Epithelial cell of prostate (primary cell): ENCODE measurements around the gene MAP1LC3B2.

Source experiments
- DNase-seq: peaks from one replicate; pipeline ENCODE4 v3.0.0-alpha.2; 2011; ENCODE audit warnings: low read depth, low spot score
- H3K27ac ChIP-seq: fragments of 450-650 bp; 2 replicates; pipeline ENCODE4 v1.5.1; 2017; ENCODE audit warnings: mild to moderate bottlenecking

MAP1LC3B2 gene

DNA sequence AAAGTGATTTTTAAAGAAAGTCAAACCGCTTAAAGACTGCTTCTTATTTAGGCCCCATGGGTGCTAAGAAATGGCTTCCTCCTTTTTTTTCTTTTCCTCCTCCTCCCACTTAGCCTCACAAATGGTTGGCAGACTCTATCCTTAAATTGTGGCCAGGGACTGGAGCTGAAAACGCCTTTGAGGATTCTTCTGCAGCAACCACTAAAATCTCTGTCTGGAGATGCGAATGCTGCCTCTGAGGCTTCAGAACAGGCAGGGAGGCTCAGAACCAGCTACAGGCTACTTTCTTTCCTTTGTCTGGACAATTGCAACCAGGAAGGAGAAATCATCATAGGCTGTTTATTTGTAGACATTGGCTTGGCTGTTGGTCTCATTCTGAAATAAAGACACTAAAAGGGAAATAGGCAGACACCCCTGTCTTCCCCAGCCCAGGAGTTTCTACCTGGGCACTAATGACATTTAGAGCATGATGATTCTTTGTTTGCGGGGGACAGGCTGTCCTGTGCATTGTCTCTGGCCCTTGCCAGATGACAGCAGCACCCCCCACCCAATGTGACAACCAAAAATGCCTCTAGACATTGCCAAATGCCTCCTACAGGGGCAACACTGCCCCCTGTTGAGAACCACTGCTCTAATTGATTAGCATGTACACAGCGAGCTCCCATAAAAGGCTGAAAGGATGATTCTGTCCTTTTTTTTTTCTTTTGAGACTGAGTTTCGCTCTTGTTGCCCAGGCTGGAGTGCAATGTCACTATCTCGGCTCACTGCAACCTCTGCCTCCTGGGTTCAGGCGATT, 50.3 kb downstream of the MAP1LC3B2 start:
- DNase-seq: no peak
- H3K27ac ChIP-seq: no peak overlapping the region

DNA sequence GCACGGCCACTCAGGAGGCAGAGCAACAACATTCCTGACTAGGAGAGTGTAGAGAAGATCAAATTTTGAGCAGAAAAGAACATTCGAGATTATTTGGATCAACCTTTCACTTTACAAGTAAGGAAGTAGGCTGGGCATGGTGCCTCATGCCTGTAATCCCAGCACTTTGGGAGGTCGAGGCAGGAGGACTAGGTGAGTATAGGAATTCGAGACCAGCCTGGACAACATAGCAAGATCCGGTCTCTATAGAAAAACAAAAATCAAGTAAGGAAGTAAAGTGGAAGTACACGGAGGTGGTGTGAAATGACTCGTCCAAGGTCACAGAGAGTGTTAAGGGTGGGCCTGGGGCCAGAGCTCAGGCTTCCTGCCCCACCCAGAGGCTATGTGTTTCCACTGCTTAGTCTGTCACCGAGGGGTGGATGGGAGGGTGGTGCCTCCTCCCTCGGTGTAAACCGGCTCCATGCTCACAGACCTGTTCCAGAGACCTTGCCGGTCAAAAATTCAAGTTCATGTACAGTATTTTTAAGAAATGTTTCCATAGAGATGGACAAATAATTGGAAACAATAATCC, 51.9 kb downstream of the MAP1LC3B2 start:
- no peak overlapping the region for H3K27ac ChIP-seq
- DNase-seq: no peak

DNA sequence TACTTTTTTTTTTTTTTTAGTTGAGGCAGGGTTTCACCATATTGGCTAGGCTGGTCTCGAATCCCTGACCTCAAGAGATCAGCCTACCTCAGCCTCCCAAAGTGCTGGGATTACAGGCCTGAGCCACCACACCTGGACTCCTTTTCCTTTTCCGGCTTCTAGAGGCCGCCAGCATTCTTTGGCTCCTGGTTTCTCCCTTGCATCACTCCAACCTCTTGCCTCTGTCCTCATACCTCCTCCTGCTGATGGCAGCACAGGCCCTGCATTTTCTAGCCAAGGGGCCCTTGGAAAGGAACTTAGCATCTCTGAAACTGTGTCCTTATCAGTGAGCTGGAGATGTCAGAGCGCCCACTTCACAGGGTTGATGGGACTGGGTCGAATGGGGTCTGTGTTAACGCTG, 53.3 kb downstream of the MAP1LC3B2 start:
- no peak for DNase-seq
- no peak overlapping the region for H3K27ac ChIP-seq

DNA sequence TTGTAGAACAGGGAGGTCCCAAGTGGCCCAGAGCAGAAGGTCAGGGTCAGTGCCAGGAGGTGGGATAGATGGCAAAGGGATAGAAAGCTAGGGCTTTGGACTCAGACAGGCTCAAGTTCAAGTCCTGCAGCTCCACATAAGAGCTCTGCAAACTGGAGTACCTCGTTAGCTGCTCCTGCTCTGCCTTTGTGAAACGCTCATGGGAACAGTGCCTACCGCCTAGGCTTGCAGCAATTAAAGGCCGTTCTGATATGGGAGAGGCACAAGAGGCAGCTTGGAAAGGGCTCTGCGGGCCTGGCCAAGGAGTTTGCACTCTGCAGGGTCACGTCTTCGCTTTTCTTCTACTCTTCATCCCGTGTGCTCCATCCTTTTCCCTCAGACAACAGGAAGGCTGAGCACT, 54.1 kb downstream of the MAP1LC3B2 start:
- no peak overlapping the region for H3K27ac ChIP-seq
- no peak for DNase-seq

DNA sequence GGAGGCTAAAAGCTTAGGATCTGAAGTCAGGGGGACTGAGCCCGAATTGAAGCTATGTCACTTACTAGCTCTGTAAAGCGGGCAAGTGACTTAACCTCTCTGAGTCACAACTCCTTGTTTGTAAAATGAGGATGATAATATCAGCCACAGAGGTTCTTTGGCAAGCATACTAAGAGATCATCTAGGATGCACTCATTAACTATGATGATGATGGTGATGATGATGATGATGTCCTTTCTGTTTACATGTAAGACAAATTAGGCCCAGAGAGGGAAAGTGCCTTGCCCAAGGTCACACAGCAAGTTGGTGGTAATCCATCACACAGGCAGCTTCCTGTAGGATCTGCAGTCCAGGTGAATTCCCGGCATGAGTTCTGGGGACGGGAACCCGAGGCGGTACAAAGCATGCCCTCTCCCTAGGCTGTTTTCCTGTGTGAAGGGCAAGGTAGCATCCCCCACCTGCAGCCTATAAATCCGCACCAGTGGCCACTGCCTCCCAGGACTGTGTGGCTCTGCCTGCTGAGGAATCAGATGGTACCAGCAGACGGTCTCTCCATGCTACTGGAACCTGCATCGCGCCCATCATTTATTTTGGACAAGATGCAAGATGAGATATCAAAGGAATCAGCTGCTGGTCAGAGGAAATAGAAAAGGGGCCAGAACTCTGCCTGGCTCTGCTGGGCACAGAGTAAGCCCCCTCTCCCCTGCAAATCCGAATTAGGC, 55.2 kb downstream of the MAP1LC3B2 start:
- no peak overlapping the region for H3K27ac ChIP-seq
- DNase-seq: no peak

DNA sequence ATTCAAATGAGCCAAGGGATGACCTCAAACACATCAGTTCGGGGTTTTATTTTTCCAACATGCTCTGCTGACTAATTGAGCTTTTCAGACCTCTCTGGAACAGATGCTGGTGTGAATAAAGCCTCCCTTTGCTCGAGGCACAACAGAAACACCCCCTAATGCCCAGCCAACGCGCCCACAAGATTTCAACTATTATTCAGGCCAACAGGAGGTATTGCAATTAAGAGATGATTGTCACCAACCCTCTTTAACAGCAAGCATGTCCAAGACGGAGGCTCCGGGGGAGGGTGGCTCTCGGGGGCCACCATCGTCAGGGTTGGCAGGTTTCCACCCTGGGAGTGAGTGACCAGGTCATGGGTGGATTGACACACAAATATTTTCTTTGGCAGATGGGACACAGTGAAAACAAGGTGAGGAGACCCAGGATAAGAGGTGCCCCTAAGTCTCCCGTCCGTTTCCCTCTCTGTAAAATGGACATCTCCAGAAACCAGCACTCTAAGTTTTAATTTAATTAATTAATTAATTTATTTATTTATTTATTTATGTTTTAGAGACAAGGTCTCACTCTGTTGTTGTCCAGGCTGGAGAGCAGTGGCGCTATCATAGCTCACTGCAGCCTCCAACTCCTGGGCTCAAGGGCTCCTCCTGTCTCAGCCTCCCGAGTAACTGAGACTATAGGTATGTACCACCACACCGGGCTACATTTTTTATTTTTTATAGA, 56.1 kb downstream of the MAP1LC3B2 start:
- DNase-seq: no peak
- no peak overlapping the region for H3K27ac ChIP-seq

DNA sequence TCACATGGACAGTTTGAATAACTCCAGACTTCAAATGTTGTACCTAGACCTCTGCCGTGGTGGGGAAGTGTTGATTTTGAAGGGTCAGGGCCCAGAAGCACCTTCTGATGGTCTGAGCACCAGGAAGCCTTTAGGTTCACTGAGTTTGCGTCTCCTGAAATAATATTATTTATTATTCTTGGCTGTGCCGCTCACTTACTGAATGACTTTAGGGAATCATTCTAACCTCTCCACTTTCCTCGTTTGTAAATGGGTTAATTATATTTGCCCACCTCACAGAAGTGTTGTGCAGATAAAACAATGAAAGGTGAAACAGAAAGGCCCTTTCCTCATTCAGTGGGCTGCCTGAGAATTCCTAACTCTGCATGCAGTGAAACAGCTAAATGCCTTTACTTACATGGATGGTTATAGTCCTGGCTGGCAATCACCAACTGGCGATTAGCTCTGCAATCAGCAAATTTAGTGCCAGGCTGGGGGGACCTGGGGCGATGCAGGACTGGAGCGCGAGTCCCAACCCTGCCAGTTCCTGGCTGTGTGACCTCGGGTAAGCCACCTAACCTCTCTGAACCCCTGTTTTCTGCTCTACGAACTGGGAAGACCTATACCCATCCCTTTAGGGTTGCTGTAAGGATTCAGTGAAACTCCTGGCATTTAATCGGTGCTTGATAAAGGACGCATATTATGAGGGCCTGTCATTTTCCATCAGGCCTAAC, 57.5 kb downstream of the MAP1LC3B2 start:
- H3K27ac ChIP-seq: no peak overlapping the region
- no peak for DNase-seq

DNA sequence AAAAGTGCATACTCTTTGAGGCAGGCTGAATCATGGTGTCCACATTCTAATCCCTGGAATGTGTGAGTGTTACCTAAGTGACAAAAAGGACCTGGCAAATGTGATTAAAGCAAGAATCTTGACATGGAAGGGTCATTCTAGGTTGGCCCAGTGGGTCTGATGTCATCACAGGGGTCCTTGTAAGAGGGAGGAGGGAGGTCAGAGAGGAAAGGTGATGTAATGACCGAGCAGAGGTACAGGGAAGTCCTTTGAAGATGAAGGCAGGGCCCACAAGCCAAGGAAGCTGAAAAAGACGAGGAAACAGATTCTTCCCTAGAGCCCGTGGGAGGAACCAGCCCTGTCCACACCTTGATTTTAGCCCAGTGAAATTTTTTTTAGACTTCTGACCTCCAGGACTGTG, 60.1 kb downstream of the MAP1LC3B2 start:
- no peak overlapping the region for H3K27ac ChIP-seq
- DNase-seq: no peak

DNA sequence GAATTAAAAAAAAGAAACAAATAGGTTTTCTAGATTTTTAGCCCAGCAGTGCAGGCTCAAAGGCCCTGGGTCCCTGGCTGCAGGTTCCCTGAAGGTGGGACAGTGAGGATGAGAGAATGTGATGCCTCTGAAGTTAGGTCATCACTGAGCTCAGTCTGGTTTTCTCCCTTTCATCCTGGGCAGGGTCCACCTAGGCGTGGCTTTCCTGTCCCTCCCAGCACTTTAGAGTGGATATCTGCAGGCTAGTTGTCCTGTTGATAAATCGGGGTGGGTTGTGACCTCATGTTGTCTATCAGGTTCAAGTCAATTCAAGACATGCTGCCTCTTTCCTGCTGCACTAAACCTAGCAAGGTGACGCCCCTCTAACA, 60.9 kb downstream of the MAP1LC3B2 start:
- DNase-seq: no peak
- H3K27ac ChIP-seq: no peak overlapping the region

DNA sequence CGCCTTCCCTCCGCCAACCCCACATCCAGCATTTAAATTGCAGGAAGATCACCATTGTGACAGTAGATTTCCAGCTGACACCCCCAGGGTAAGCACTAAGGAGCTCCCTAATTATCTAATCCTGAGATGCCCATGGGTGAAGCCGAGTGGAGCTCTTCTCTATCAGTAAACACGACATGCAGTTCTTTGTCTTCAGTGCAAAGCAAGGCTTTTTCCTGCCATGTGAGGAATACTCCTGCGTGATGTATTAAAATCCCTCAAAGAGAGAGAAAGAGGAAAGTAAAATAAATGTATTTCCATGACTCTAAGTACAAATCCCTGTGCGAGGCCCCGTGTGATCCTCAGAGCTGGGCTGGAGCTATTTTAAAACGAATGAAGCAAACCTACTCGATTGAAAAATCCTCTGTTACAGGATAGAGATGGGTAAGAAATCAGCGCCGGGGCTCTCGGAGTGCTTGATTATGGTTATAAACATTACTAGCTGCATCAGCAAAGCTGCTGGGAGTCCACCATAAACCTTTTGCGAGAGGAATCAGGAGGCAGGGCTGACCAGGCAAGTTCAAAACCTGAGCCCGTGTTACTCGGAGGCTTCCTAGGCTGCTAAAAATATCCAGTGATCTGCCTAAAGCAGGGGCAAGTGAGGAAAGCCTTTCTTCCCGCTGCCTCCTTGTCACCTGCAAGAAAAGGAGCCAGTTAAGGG, 61.5 kb downstream of the MAP1LC3B2 start:
- no peak overlapping the region for H3K27ac ChIP-seq
- DNase-seq: no peak

DNA sequence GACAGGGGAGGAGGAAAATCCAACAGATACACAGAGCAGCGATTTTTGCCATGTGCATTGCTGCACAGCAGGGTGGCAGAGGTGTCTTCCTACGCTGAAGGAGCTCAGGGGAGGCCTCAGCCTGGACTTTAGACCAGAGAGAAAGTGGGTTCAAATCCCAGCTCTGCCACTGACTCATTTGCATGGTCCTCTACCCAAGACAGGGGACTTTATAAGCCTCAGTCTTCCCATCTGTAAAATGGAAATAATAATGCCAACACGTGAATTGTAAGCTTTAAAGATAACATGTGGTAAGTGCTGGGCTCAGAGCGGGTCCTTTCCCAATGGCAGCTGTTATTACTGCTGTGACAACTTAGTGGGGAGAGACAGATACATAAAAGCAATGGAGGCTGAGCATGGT, 62.0 kb downstream of the MAP1LC3B2 start:
- H3K27ac ChIP-seq: no peak overlapping the region
- no peak for DNase-seq

DNA sequence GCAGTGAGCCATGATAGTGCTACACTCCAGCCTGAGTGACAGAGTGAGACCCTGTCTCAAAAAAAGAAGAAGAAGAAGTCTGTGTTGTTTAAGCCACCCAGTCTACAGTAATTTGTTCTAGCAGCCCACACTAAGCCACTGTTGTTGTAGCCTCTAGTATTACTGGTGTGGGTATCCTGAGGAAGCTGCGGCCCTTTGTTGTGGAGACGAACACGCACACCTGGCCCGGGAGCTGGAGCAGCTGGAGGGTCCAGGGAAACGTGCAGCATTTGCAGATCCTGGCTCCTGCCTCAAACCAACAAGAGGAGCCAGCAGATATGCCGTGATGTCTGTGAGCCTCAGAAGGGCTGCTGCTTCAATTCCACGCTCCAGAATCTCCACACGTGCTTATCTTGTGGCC, 65.3 kb downstream of the MAP1LC3B2 start:
- H3K27ac ChIP-seq: no peak overlapping the region
- no peak for DNase-seq

DNA sequence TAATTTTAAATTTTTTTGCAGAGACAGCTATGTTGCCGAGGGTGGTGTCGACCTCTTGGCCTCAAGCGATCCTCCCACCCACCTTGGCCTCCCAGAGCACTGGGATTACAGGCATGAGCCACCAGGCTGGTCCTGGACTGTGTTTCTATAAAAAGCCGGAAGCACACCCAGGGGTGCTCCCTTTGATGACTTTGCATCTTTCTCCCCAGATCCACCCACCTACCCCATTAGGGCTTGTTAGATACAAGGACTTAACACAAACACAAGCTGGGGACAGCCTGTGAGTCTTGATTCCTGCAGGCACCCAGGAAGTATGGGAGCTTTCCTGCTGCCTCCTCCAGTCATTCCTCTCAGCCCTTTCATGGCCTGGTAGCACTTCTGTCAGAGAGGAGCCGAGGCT, 67.0 kb downstream of the MAP1LC3B2 start:
- no peak overlapping the region for H3K27ac ChIP-seq
- no peak for DNase-seq
